Glutamatergic neuron (in vitro differentiated cells): ENCODE data around the gene CEP112. TPM values are rescaled to one million over a fixed set of nuclear protein-coding genes. Genes with fewer than 3 reads are reported as not detected.

Source experiments
- DNase-seq: peaks from one replicate; pipeline ENCODE4 v3.0.0; 2022
- H3K27ac Mint-ChIP-seq: one replicate; pipeline ENCODE4 v1.8.0; 2020; ENCODE audit warnings: mild to moderate bottlenecking, mixed read lengths, inconsistent platforms; ENCODE audit not compliant: unreplicated experiment
- H3K27me3 Mint-ChIP-seq: one replicate; pipeline ENCODE4 v1.8.0; 2020; ENCODE audit warnings: mild to moderate bottlenecking, moderate library complexity, mixed read lengths, inconsistent platforms; ENCODE audit not compliant: unreplicated experiment
- H3K36me3 Mint-ChIP-seq: one replicate; pipeline ENCODE4 v1.8.0; 2020; ENCODE audit warnings: mild to moderate bottlenecking, mixed read lengths, inconsistent platforms; ENCODE audit not compliant: unreplicated experiment
- H3K4me1 Mint-ChIP-seq: one replicate; pipeline ENCODE4 v1.8.0; 2020; ENCODE audit warnings: mild to moderate bottlenecking, low read depth, mixed read lengths, inconsistent platforms; ENCODE audit not compliant: unreplicated experiment
- H3K4me3 Mint-ChIP-seq: one replicate; pipeline ENCODE4 v1.8.0; 2020; ENCODE audit warnings: mild to moderate bottlenecking, mixed read lengths, inconsistent platforms; ENCODE audit not compliant: unreplicated experiment
- H3K9me3 Mint-ChIP-seq: one replicate; pipeline ENCODE4 v1.8.0; 2020; ENCODE audit warnings: mild to moderate bottlenecking, moderate library complexity, mixed read lengths, inconsistent platforms; ENCODE audit not compliant: unreplicated experiment
- CTCF ChIP-seq: fragments of 200-600 bp; sonication (generic); IDR thresholded peaks from one replicate; pipeline ENCODE4 v1.5.0; 2021; ENCODE audit not compliant: partially characterized antibody, unreplicated experiment
- total RNA-seq: library from RNA; stranded (reverse); fragmentation: NEBNext Ultra II Directional; extraction: Animal tissue kit (Norgen Biotek cat#: 25700); gene quantifications from one replicate; pipeline ENCODE4 v1.2.1, GENCODE V29; 2021; ENCODE audit not compliant: unreplicated experiment

CEP112 gene
- total RNA-seq, 1 donor from 2014 or later, result 8.5 TPM

- H3K4me1 Mint-ChIP-seq, result no peaks in the 10 kb centered on the region
- TF ChIP-seq CTCF, result no peak
- no peaks in the 10 kb centered on the region for H3K27me3 Mint-ChIP-seq
- no peak overlapping the region for H3K4me3 Mint-ChIP-seq
- H3K36me3 Mint-ChIP-seq, result no peaks in the 10 kb centered on the region
- no peak for DNase-seq
- H3K27ac Mint-ChIP-seq, result no peak overlapping the region
- H3K9me3 Mint-ChIP-seq, result no peaks in the 10 kb centered on the region
Observed at GRCh38 chr17:65743308-65743655, 448.7 kb downstream of the CEP112 start.

- Mint-ChIP-seq H3K27me3 (no peaks in the 10 kb centered on the region), H3K4me1 (no peaks in the 10 kb centered on the region), H3K9me3 (no peaks in the 10 kb centered on the region), H3K4me3 (no peak overlapping the region), H3K36me3 (no peaks in the 10 kb centered on the region), H3K27ac (no peak overlapping the region)
- no peak for DNase-seq
- TF ChIP-seq CTCF, result no peak
Observed at GRCh38 chr17:65742403-65743307, 449.3 kb downstream of the CEP112 start.

- DNase-seq, result no peak
- no peaks in the 10 kb centered on the region for H3K4me1 Mint-ChIP-seq
- H3K27ac Mint-ChIP-seq, result no peak overlapping the region
- no peaks in the 10 kb centered on the region for H3K9me3 Mint-ChIP-seq
- H3K4me3 Mint-ChIP-seq, result no peak overlapping the region
- no peak for TF ChIP-seq CTCF
- H3K36me3 Mint-ChIP-seq, result no peaks in the 10 kb centered on the region
- no peaks in the 10 kb centered on the region for H3K27me3 Mint-ChIP-seq
Observed at GRCh38 chr17:65741710-65742109, 450.2 kb downstream of the CEP112 start.

- Mint-ChIP-seq H3K27me3 (no peaks in the 10 kb centered on the region), H3K36me3 (no peaks in the 10 kb centered on the region), H3K4me1 (no peaks in the 10 kb centered on the region), H3K27ac (no peak overlapping the region), H3K4me3 (no peak overlapping the region), H3K9me3 (no peaks in the 10 kb centered on the region)
- no peak for DNase-seq
- TF ChIP-seq CTCF, result no peak
Observed at GRCh38 chr17:65739034-65739433, 452.9 kb downstream of the CEP112 start.

- TF ChIP-seq CTCF, result no peak
- Mint-ChIP-seq H3K27me3 (no peaks in the 10 kb centered on the region), H3K36me3 (peaks cover 4% of the 10 kb centered on the region), H3K4me3 (no peak overlapping the region), H3K4me1 (no peaks in the 10 kb centered on the region), H3K27ac (no peak overlapping the region), H3K9me3 (no peaks in the 10 kb centered on the region)
- no peak for DNase-seq
Observed at GRCh38 chr17:65737451-65737850, 454.5 kb downstream of the CEP112 start.
